Sciatic nerve (tissue), 2 donors: ENCODE data around the gene SLC23A2. TPM values are rescaled to one million over a fixed set of nuclear protein-coding genes. Genes with fewer than 3 reads are reported as not detected.
"Not testable (repeated sequence)": the region's sequence is repeated elsewhere in the genome, so short reads cannot be mapped to it uniquely, and the experiment has no call there.

Experiments used
- ATAC-seq: fragments of 200-7000 bp; cut with Tn5 transposase; one replicate; pipeline ENCODE4 v1.9.1; 2020; ENCODE audit warnings: mild to moderate bottlenecking, moderate library complexity
- DNase-seq: peaks from one replicate; pipeline ENCODE4 v3.0.0-alpha.2; 2020; ENCODE audit warnings: low spot score
- intact Hi-C: fragments of 100-400 bp; cut with DNase I; formaldehyde crosslinking; loops from one replicate; pipeline ENCODE4 v1.14.2; 2022
- total RNA-seq: library from RNA; stranded (reverse); fragmentation: NEBNext Ultra II Directional; extraction: Animal tissue kit (Norgen Biotek cat#: 25700); gene quantifications from one replicate; pipeline ENCODE4 v1.2.1, GENCODE V29; 2021
- donor health status: DM: no; HTN: no; CAD: no.
- donor health status: DM: no; HTN: no; CAD: no.

SLC23A2 gene
- total RNA-seq, 1 donor from 2014 or later, result 75.9 TPM

- DNase-seq, result no peak
- ATAC-seq, result peak; percentile 13
- intact Hi-C loops, result no loop called here
These were observed 53.3 kb downstream of the SLC23A2 start for GRCh38 chr20:4947817-4948559.

GRCh38 chr20:4946986-4947385 lies 54.3 kb downstream of the SLC23A2 start:
- no peak for DNase-seq
- intact Hi-C loops, result no loop called here
- no peak for ATAC-seq

GRCh38 chr20:4946585-4946984 lies 54.7 kb downstream of the SLC23A2 start:
- DNase-seq (no peak), ATAC-seq (no peak)
- intact Hi-C loops, result no loop called here

- DNase-seq (no peak), ATAC-seq (no peak)
- intact Hi-C loops, result no loop called here
These were observed 56.6 kb downstream of the SLC23A2 start for GRCh38 chr20:4944518-4945313.

GRCh38 chr20:4942331-4942730 lies 59.0 kb downstream of the SLC23A2 start:
- no peak for DNase-seq
- ATAC-seq, result no peak
- intact Hi-C loops, result no loop called here

GRCh38 chr20:4937407-4938319 lies 63.6 kb downstream of the SLC23A2 start:
- DNase-seq, result no peak
- ATAC-seq, result no peak
- intact Hi-C loops, result no loop called here

- ATAC-seq (no peak), DNase-seq (no peak)
- intact Hi-C loops, result no loop called here
These were observed 64.4 kb downstream of the SLC23A2 start for GRCh38 chr20:4936851-4937406.

- no peak for DNase-seq
- intact Hi-C loops, result no loop called here
- ATAC-seq, result no peak
These were observed 64.9 kb downstream of the SLC23A2 start for GRCh38 chr20:4936392-4936850.

GRCh38 chr20:4932061-4932460 lies 69.2 kb downstream of the SLC23A2 start:
- no peak for ATAC-seq
- intact Hi-C loops, result no loop called here
- DNase-seq, result no peak

- intact Hi-C loops, result no loop called here
- ATAC-seq (no peak), DNase-seq (no peak)
These were observed 71.5 kb downstream of the SLC23A2 start for GRCh38 chr20:4929686-4930397.

- ATAC-seq, result peak; percentile 65
These were observed 74.7 kb downstream of the SLC23A2 start for GRCh38 chr20:4926531-4927156.

GRCh38 chr20:4925842-4926530 lies 75.3 kb downstream of the SLC23A2 start:
- DNase-seq (peak; percentile 77), ATAC-seq (peak; percentile 94)
- intact Hi-C loops, result no loop called here

More at GRCh38 chr20:4926531-4927156, 74.7 kb downstream of the SLC23A2 start:
- intact Hi-C loops, result no loop called here
- DNase-seq, result no peak

- ATAC-seq (no peak), DNase-seq (no peak)
- intact Hi-C loops, result no loop called here
These were observed 76.9 kb downstream of the SLC23A2 start for GRCh38 chr20:4924446-4924845.

GRCh38 chr20:4924032-4924431 lies 77.3 kb downstream of the SLC23A2 start:
- ATAC-seq (no peak), DNase-seq (no peak)
- intact Hi-C loops, result no loop called here

- intact Hi-C loops, result no loop called here
- DNase-seq (no peak), ATAC-seq (no peak)
These were observed 79.1 kb downstream of the SLC23A2 start for GRCh38 chr20:4922186-4922585.

- intact Hi-C loops, DNase-seq, ATAC-seq: not testable (repeated sequence)
These were observed 80.0 kb downstream of the SLC23A2 start for GRCh38 chr20:4921271-4921670.

GRCh38 chr20:4920655-4921054 lies 80.7 kb downstream of the SLC23A2 start:
- intact Hi-C loops, result no loop called here
- DNase-seq (no peak), ATAC-seq (no peak)
